K562 (cell line): ENCODE data around the gene DNASE1L1. TPM values are rescaled to one million over a fixed set of nuclear protein-coding genes. Genes with fewer than 3 reads are reported as not detected.

Experiments
- ATAC-seq: fragments of 200-7000 bp; cut with Tn5 transposase; 3 replicates; pipeline ENCODE4 v1.9.1; 2020; ENCODE audit warnings: moderate library complexity
- BruUV-seq: library from RNA; stranded (reverse); fragments of 400-500 nt; replicated peaks from 2 replicates; lab custom pipeline; 2021; lab: Mats Ljungman, UMichigan
- CTCF ChIA-PET: fragments of 300-600 bp; formaldehyde crosslinking; extraction: SDS; loops from one replicate; lab custom pipeline; 2021; ENCODE audit warnings: low intra/inter-chr PET ratio; lab: Yijun Ruan, JAX
- POLR2A ChIA-PET: fragments of 300-600, 350-650 bp; sonication (Branson Sonifier 250); formaldehyde crosslinking; extraction: SDS; loops from one replicate; lab custom pipeline; 2021; ENCODE audit warnings: antibody characterized with exemption, inconsistent platforms; lab: Yijun Ruan, JAX
- DNase-seq, 4 experiments: peaks; one replicate each; pipeline versions ENCODE4 v3.0.0 to v3.0.0-alpha.2; 2011 to 2018; ENCODE audit warnings: low spot score in 3 of 4, mixed read lengths in 3 of 4; ENCODE audit errors: extremely low read depth in 1 of 4
- FAIRE-seq: peaks from 2 replicates; lab custom pipeline; 2011; peaks lifted over from hg19 to GRCh38; lab: Jason Lieb, UNC
- H2AFZ ChIP-seq: 2 replicates; pipeline ENCODE4 v1.6.0; 2011; ENCODE audit warnings: low read depth, low read length, control low read depth, inconsistent platforms
- H3K27ac ChIP-seq: fragments of 200-600 bp; 3 replicates; pipeline ENCODE4 v1.8.0; 2011; ENCODE audit warnings: low read depth, mild to moderate bottlenecking, control low read depth, inconsistent platforms, low read length, moderate library complexity, mixed read lengths; ENCODE audit errors: extremely low read depth
- H3K27me3 ChIP-seq, 2 experiments: fragments of 300-600 bp in 1 of 2; 2 replicates in 1 of 2; 3 replicates in 1 of 2; pipeline versions ENCODE4 v1.6.0 to v1.8.0; 2011; ENCODE audit warnings: inconsistent platforms in 2 of 2, low read length in 2 of 2, mild to moderate bottlenecking in 1 of 2, mixed read lengths in 1 of 2, moderate library complexity in 1 of 2; ENCODE audit not compliant: control insufficient read depth in 2 of 2, insufficient read depth in 2 of 2
- H3K36me3 ChIP-seq: fragments of 300-600 bp; 3 replicates; pipeline ENCODE4 v1.8.0; 2011; ENCODE audit warnings: mild to moderate bottlenecking, low read length, inconsistent platforms; ENCODE audit not compliant: control insufficient read depth, insufficient read depth
- H3K4me1 ChIP-seq, 2 experiments: fragments of 200-600 bp in 1 of 2; replicated peaks in 1 of 2; 2 replicates in 1 of 2; 3 replicates in 1 of 2; pipeline versions ENCODE4 v1.5.1 to v1.8.0; 2011; ENCODE audit warnings: inconsistent platforms in 2 of 2, low read length in 2 of 2, mild to moderate bottlenecking in 1 of 2, mixed read lengths in 1 of 2, moderate library complexity in 1 of 2; ENCODE audit not compliant: control insufficient read depth in 2 of 2, insufficient read depth in 2 of 2
- H3K4me2 ChIP-seq: 2 replicates; pipeline ENCODE4 v1.6.1; 2011; ENCODE audit warnings: low read length, control low read depth, inconsistent platforms, mixed read lengths; ENCODE audit not compliant: insufficient read depth
- H3K4me3 ChIP-seq: fragments of 200-600 bp; sonication (generic), shearing (Covaris generic); 2 replicates; pipeline ENCODE4 v1.5.1; 2016; ENCODE audit warnings: control low read depth, inconsistent platforms
- H3K79me2 ChIP-seq: fragments of 200-600 bp; 3 replicates; pipeline ENCODE4 v1.8.0; 2011; ENCODE audit warnings: low read length, inconsistent platforms; ENCODE audit not compliant: control insufficient read depth, insufficient read depth
- H3K9ac ChIP-seq, 2 experiments: 2 replicates each; pipeline versions ENCODE4 v1.6.0 to v1.6.1; 2011; ENCODE audit warnings: low read depth in 2 of 2, low read length in 2 of 2, control low read depth in 1 of 2, inconsistent platforms in 1 of 2, mild to moderate bottlenecking in 1 of 2, mixed read lengths in 1 of 2; ENCODE audit not compliant: insufficient read depth in 1 of 2
- H3K9me1 ChIP-seq: one replicate; pipeline ENCODE4 v1.6.0; 2011; ENCODE audit warnings: inconsistent platforms, mild to moderate bottlenecking, low read length, moderate library complexity; ENCODE audit not compliant: control insufficient read depth, insufficient read depth
- H3K9me3 ChIP-seq: replicated peaks from 2 replicates; pipeline ENCODE4 v1.5.1; 2011; ENCODE audit warnings: low read depth, low read length, inconsistent platforms; ENCODE audit not compliant: control insufficient read depth, insufficient read depth
- H4K20me1 ChIP-seq: replicated peaks from 2 replicates; pipeline ENCODE4 v1.6.1; 2011; ENCODE audit warnings: low read length, inconsistent platforms, mixed read lengths; ENCODE audit not compliant: control insufficient read depth, insufficient read depth
- DNMT1 ChIP-seq: fragments of 450-650 bp; IDR thresholded peaks from 2 replicates; pipeline ENCODE4 v1.6.1; 2016; ENCODE audit warnings: antibody characterized with exemption, mild to moderate bottlenecking
- FOXM1 ChIP-seq, 2 experiments: fragments of 450-650 bp in 1 of 2; sonication (generic) in 1 of 2; formaldehyde crosslinking in 1 of 2; IDR thresholded peaks; 2 replicates each; pipeline versions ENCODE4 v1.6.1 to v1.9.0; 2017 to 2022; ENCODE audit warnings: low read depth in 2 of 2, mild to moderate bottlenecking in 2 of 2, missing genetic modification reagents in 1 of 2, moderate library complexity in 1 of 2
- HDAC2 ChIP-seq: fragments of 450-650 bp; IDR thresholded peaks from 2 replicates; pipeline ENCODE4 v1.6.1; 2016; ENCODE audit warnings: mild to moderate bottlenecking
- MAFG ChIP-seq: fragments of 450-650 bp; conservative IDR thresholded peaks from 2 replicates; pipeline ENCODE4 v1.6.1; 2016; ENCODE audit warnings: missing genetic modification characterization, missing compliant biosample characterization
- NELFE ChIP-seq: IDR thresholded peaks from 2 replicates; pipeline ENCODE4 v1.6.1; 2011; ENCODE audit warnings: mild to moderate bottlenecking; ENCODE audit not compliant: insufficient read depth, insufficient read length
- PBX2 ChIP-seq, 2 experiments: IDR thresholded peaks in 1 of 2; conservative IDR thresholded peaks in 1 of 2; 2 replicates each; pipeline ENCODE4 v1.6.1; 2016; ENCODE audit warnings: low read depth in 2 of 2, mild to moderate bottlenecking in 1 of 2, missing compliant biosample characterization in 1 of 2, missing genetic modification characterization in 1 of 2, moderate library complexity in 1 of 2
- PCBP2 ChIP-seq: fragments of 200-400 bp; formaldehyde crosslinking; IDR thresholded peaks from 2 replicates; pipeline ENCODE4 v1.6.1; 2018; ENCODE audit warnings: low read length, low read depth, mild to moderate bottlenecking, moderate library complexity; ENCODE audit not compliant: poor library complexity, severe bottlenecking
- SRSF3 ChIP-seq: fragments of 200-400 bp; formaldehyde crosslinking; IDR thresholded peaks from 2 replicates; pipeline ENCODE4 v1.6.1; 2016; ENCODE audit warnings: mild to moderate bottlenecking, low read length, moderate library complexity; ENCODE audit not compliant: insufficient read depth
- SRSF9 ChIP-seq: fragments of 200-400 bp; formaldehyde crosslinking; IDR thresholded peaks from 2 replicates; pipeline ENCODE4 v1.6.1; 2017; ENCODE audit warnings: low read depth, low read length, borderline replicate concordance
- STAT5A ChIP-seq: IDR thresholded peaks from 2 replicates; pipeline ENCODE4 v1.6.1; 2012; ENCODE audit warnings: low read length, inconsistent platforms, borderline replicate concordance
- THAP12 ChIP-seq: fragments of 250-450 bp; sonication (Bioruptor Pico); IDR thresholded peaks from 2 replicates; pipeline ENCODE4 v1.9.0; 2021; ENCODE audit warnings: mild to moderate bottlenecking, inconsistent platforms
- ZKSCAN8 ChIP-seq: fragments of 200-800 bp; sonication (Bioruptor generic); IDR thresholded peaks from 2 replicates; pipeline ENCODE4 v1.6.1; 2016; ENCODE audit warnings: missing genetic modification characterization, missing compliant biosample characterization
- ZNF449 ChIP-seq: fragments of 250-450 bp; sonication (Bioruptor Pico); IDR thresholded peaks from 2 replicates; pipeline ENCODE4 v1.8.0; 2022; ENCODE audit warnings: moderate library complexity, mild to moderate bottlenecking, inconsistent platforms
- ZNF551 ChIP-seq: fragments of 250-450 bp; sonication (Bioruptor Pico); IDR thresholded peaks from 2 replicates; pipeline ENCODE4 v1.5.0; 2021; ENCODE audit warnings: mild to moderate bottlenecking, moderate library complexity
- ZNF764 ChIP-seq: fragments of 250-450 bp; sonication (Bioruptor Pico); IDR thresholded peaks from 2 replicates; pipeline ENCODE4 v1.4.0; 2020; ENCODE audit warnings: low read depth, mild to moderate bottlenecking, moderate library complexity
- WGBS: fragments of 100-300 bp; shearing (Covaris generic); methylation state at CpG from one replicate; pipeline ENCODE4 v1.1.6; 2016; ENCODE audit warnings: low coverage, mixed read lengths; ENCODE audit not compliant: insufficient coverage; ENCODE audit errors: missing lambda C conversion rate; 5-methylcytosine and 5-hydroxymethylcytosine counted together
- in situ Hi-C: fragments of 300-500 bp; cut with MboI; formaldehyde crosslinking; loops from 4 replicates; pipeline ENCODE4 v1.15.0; 2018; ENCODE audit warnings: inconsistent platforms, mixed read lengths
- intact Hi-C: fragments of 100-400 bp; cut with micrococcal nuclease; formaldehyde crosslinking; loops from 2 replicates; pipeline ENCODE4 v1.14.2; 2022
- polyA plus RNA-seq, 8 experiments: library from polyadenylated mRNA; depleted of rRNA in 4 of 8; stranded (reverse) in 5 of 8; unstranded in 3 of 8; fragments of >200 nt; fragmentation: Nextera tagmentation in 2 of 8; fragmentation: Illumina TruSeq in 1 of 8; extraction: Ambion mirVana in 2 of 8; extraction: Trizol in 1 of 8; gene quantifications; 2 replicates each; pipeline versions ENCODE4 v1.2.1 to v1.2.3, GENCODE V29; 2011 to 2014; ENCODE audit warnings: inconsistent platforms in 1 of 8, missing spikeins in 1 of 8
- total RNA-seq, 7 experiments: library from RNA; depleted of rRNA in 6 of 7; stranded (reverse); fragments of >200 nt in 6 of 7; fragmentation: Illumina TruSeq in 2 of 7; extraction: Trizol in 2 of 7; gene quantifications; 2 replicates each; pipeline versions ENCODE4 v1.2.1 to v1.2.3, GENCODE V29; 2011 to 2021; ENCODE audit warnings: low replicate concordance in 1 of 7

The DNASE1L1 gene
- total and polyA plus RNA-seq, 9 of the 15 experiments (the other 6 are each of a cell fraction or from before 2014, with no cell fraction given): 0.73 to 12.6 (median 7.9) TPM

- H3K9me1 ChIP-seq: no peaks in the 10 kb centered on the region
- intact Hi-C loops (no loop called here), in situ Hi-C loops (no loop called here)
- POLR2A ChIA-PET: interaction anchor here (0.7 to 1.3 kb wide), 3 partner anchors 11 to 31 kb away, joined by 3 to 5 read pairs (median 4); partner anchors contain the start of gene LAGE3
- H3K27me3 ChIP-seq: no peaks in the 10 kb centered on the region
- H3K9ac ChIP-seq: no peak overlapping the region
- no peak for FAIRE-seq
- no peak overlapping the region for H3K4me2 ChIP-seq
- no peaks in the 10 kb centered on the region for H3K79me2 ChIP-seq
- DNase-seq: no peak
- H3K4me1 ChIP-seq: peaks cover 0 to 16% of the 10 kb centered on the region in 2 experiments; a peak in 2 of 5 replicates
- CTCF ChIA-PET: interaction anchor here (0.6 kb wide), 1 partner anchor 437 kb away, joined by 3 read pairs; no protein-coding TSS in a partner anchor
- H3K4me3 ChIP-seq: no peak overlapping the region
- no peak for ATAC-seq
- no TSS peak for BruUV-seq
- H3K36me3 ChIP-seq: peaks cover 34% of the 10 kb centered on the region; the same call in 2 of the 3 replicates
- no peak overlapping the region for H2AFZ ChIP-seq
- WGBS: 93% methylated on average over 6 of the region's 9 CpGs
- H4K20me1 ChIP-seq: no peaks in the 10 kb centered on the region
- H3K27ac ChIP-seq: no peak overlapping the region
- H3K9me3 ChIP-seq: no peaks in the 10 kb centered on the region
- TF ChIP-seq ZNF449 (CRISPR knock-in tag) (no peak), ZNF764 (CRISPR knock-in tag) (no peak), STAT5A (no peak), NELFE (no peak), PBX2 (CRISPR knock-in tag; IDR thresholded peaks at IDR 0.05; ENCODE audit: low read depth) (no peak), PBX2 (tag; conservative IDR thresholded peaks at IDR 0.05; ENCODE audit: low read depth) (no peak), MAFG (tag) (no peak), THAP12 (CRISPR knock-in tag) (no peak), HDAC2 (no peak), FOXM1 (IDR thresholded peaks at IDR 0.05; ENCODE audit: low read depth) (no peak), FOXM1 (CRISPR knock-in tag; IDR thresholded peaks at IDR 0.05; ENCODE audit: low read depth) (no peak), SRSF3 (no peak), SRSF9 (no peak), ZKSCAN8 (no peak), PCBP2 (no peak), DNMT1 (no peak), ZNF551 (CRISPR knock-in tag) (no peak)
These were observed 43.8 kb upstream of the DNASE1L1 start for GRCh38 chrX:154452823-154453222.
